RWPE2 (cell line): ENCODE data around the gene CDC123.

ENCODE experiments used
- ATAC-seq: fragments of 200-7000 bp; cut with Tn5 transposase; 3 replicates; pipeline ENCODE4 v1.9.1; 2021; ENCODE audit warnings: low read depth
- DNase-seq: peaks from one replicate; pipeline ENCODE4 v3.0.0-alpha.2; 2020; ENCODE audit warnings: low spot score
- H3K27ac ChIP-seq: fragments of 450-650 bp; 2 replicates; pipeline ENCODE4 v1.5.1; 2017; ENCODE audit warnings: mild to moderate bottlenecking; ENCODE audit not compliant: poor library complexity, severe bottlenecking
- H3K27me3 ChIP-seq: fragments of 250-450 bp; sonication (Bioruptor Pico); 2 replicates; pipeline ENCODE4 v1.5.1; 2021; ENCODE audit warnings: mild to moderate bottlenecking, moderate library complexity; ENCODE audit not compliant: insufficient read depth, poor library complexity, severe bottlenecking
- H3K36me3 ChIP-seq: fragments of 250-450 bp; sonication (Bioruptor Pico); 2 replicates; pipeline ENCODE4 v1.5.1; 2020; ENCODE audit warnings: low read depth, mild to moderate bottlenecking, moderate library complexity
- H3K4me1 ChIP-seq: fragments of 250-450 bp; sonication (Bioruptor Pico); 2 replicates; pipeline ENCODE4 v1.5.1; 2021; ENCODE audit warnings: mild to moderate bottlenecking, moderate library complexity; ENCODE audit not compliant: insufficient read depth, poor library complexity, severe bottlenecking
- H3K4me3 ChIP-seq: fragments of 250-450 bp; sonication (Bioruptor Pico); 2 replicates; pipeline ENCODE4 v1.5.1; 2021; ENCODE audit warnings: mild to moderate bottlenecking, moderate library complexity; ENCODE audit not compliant: severe bottlenecking
- H3K9me3 ChIP-seq: fragments of 250-450 bp; sonication (Bioruptor Pico); 2 replicates; pipeline ENCODE4 v1.5.1; 2021; ENCODE audit warnings: mild to moderate bottlenecking, moderate library complexity; ENCODE audit not compliant: severe bottlenecking
- CTCF ChIP-seq: fragments of 450-650 bp; IDR thresholded peaks from one replicate; pipeline ENCODE4 v1.5.1; 2017; ENCODE audit warnings: mild to moderate bottlenecking, moderate library complexity; ENCODE audit not compliant: poor library complexity, severe bottlenecking

CDC123 gene

GRCh38 chr10:12196531-12197211 is 683 bp downstream of the CDC123 start:
- no peak for TF ChIP-seq CTCF
- Histone ChIP-seq H3K4me3 (peak overlapping the region; percentile 93), H3K27ac (peak overlapping the region; percentile 69), H3K4me1 (peaks cover 18% of the 10 kb centered on the region), H3K9me3 (no peaks in the 10 kb centered on the region), H3K27me3 (no peaks in the 10 kb centered on the region), H3K36me3 (peaks cover 48% of the 10 kb centered on the region)
- no peak; the same call in 2 of the 3 replicates for ATAC-seq
- DNase-seq = no peak

GRCh38 chr10:12198156-12198555 is 2.2 kb downstream of the CDC123 start:
- H3K36me3 ChIP-seq = peaks cover 49% of the 10 kb centered on the region
- no peak overlapping the region for H3K4me3 ChIP-seq

GRCh38 chr10:12200850-12201249 is 4.9 kb downstream of the CDC123 start:
- no peak overlapping the region for H3K4me3 ChIP-seq
- H3K27me3 ChIP-seq = no peaks in the 10 kb centered on the region
- no peak for DNase-seq
- ATAC-seq = no peak
- no peak for TF ChIP-seq CTCF
- peaks cover 4% of the 10 kb centered on the region for H3K4me1 ChIP-seq
- no peak overlapping the region for H3K27ac ChIP-seq
- no peaks in the 10 kb centered on the region for H3K9me3 ChIP-seq
- H3K36me3 ChIP-seq = peaks cover 72% of the 10 kb centered on the region

More at GRCh38 chr10:12198156-12198555, 2.2 kb downstream of the CDC123 start:
- H3K9me3 ChIP-seq = no peaks in the 10 kb centered on the region
- no peak for TF ChIP-seq CTCF
- no peaks in the 10 kb centered on the region for H3K27me3 ChIP-seq
- no peak overlapping the region for H3K27ac ChIP-seq
- DNase-seq = no peak
- H3K4me1 ChIP-seq = peaks cover 16% of the 10 kb centered on the region
- no peak for ATAC-seq

- no peak for TF ChIP-seq CTCF
- peaks cover 78% of the 10 kb centered on the region for H3K36me3 ChIP-seq
- ATAC-seq (no peak), DNase-seq (no peak)
- no peak overlapping the region for H3K4me3 ChIP-seq
- H3K27ac ChIP-seq = no peak overlapping the region
- H3K9me3 ChIP-seq = no peaks in the 10 kb centered on the region
- no peaks in the 10 kb centered on the region for H3K27me3 ChIP-seq
- H3K4me1 ChIP-seq = peaks cover 4% of the 10 kb centered on the region
These were observed 5.6 kb downstream of the CDC123 start for GRCh38 chr10:12201543-12201942.

- H3K9me3 ChIP-seq = no peaks in the 10 kb centered on the region
- H3K4me1 ChIP-seq = no peaks in the 10 kb centered on the region
- TF ChIP-seq CTCF = no peak
- no peak overlapping the region for H3K4me3 ChIP-seq
- no peak overlapping the region for H3K27ac ChIP-seq
- H3K27me3 ChIP-seq = no peaks in the 10 kb centered on the region
- H3K36me3 ChIP-seq = peaks cover 81% of the 10 kb centered on the region
- no peak for DNase-seq
- no peak for ATAC-seq
These were observed 6.2 kb downstream of the CDC123 start for GRCh38 chr10:12202226-12202625.
